Panc1 (cell line): ENCODE results near the gene IL21R. TPM values are rescaled to one million over a fixed set of nuclear protein-coding genes. Genes with fewer than 3 reads are reported as not detected.
"Not testable (repeated sequence)": the region's sequence is repeated elsewhere in the genome, so short reads cannot be mapped to it uniquely, and the experiment has no call there.

Experiments used
- ATAC-seq: fragments of 200-7000 bp; cut with Tn5 transposase; 2 replicates; pipeline ENCODE4 v1.9.1; 2020; ENCODE audit warnings: mild to moderate bottlenecking, moderate library complexity
- BruUV-seq: library from RNA; stranded (reverse); fragments of 400-500 nt; replicated peaks from 2 replicates; lab custom pipeline; 2021; lab: Mats Ljungman, UMichigan
- CTCF ChIA-PET: fragments of 300-600 bp; sonication (Branson Sonifier 250); formaldehyde crosslinking; loops from one replicate; lab custom pipeline; 2022; ENCODE audit warnings: antibody characterized with exemption; lab: Charles Lee
- POLR2A ChIA-PET: fragments of 300-600 bp; sonication (Branson Sonifier 250); formaldehyde crosslinking; loops from one replicate; lab custom pipeline; 2022; ENCODE audit warnings: antibody characterized with exemption; lab: Charles Lee
- DNase-seq: peaks from one replicate; pipeline ENCODE4 v3.0.0-alpha.2; 2010; ENCODE audit warnings: low read depth, low spot score
- H3K27ac ChIP-seq: 2 replicates; pipeline ENCODE4 v1.5.1; 2011; ENCODE audit warnings: mild to moderate bottlenecking, low read length, inconsistent platforms
- H3K27me3 ChIP-seq: fragments of 200-500 bp; sonication (Bioruptor generic); 2 replicates; pipeline ENCODE4 v1.6.0; 2014; ENCODE audit warnings: low read length, inconsistent platforms; ENCODE audit not compliant: control insufficient read depth, insufficient read depth
- H3K36me3 ChIP-seq: fragments of 200-500 bp; sonication (Bioruptor generic); 2 replicates; pipeline ENCODE4 v1.5.1; 2014; ENCODE audit warnings: inconsistent platforms, mild to moderate bottlenecking, low read length, moderate library complexity; ENCODE audit not compliant: control insufficient read depth, insufficient read depth
- H3K4me1 ChIP-seq: 2 replicates; pipeline ENCODE4 v1.5.1; 2011; ENCODE audit warnings: inconsistent platforms, mild to moderate bottlenecking, low read length, moderate library complexity; ENCODE audit not compliant: control insufficient read depth, insufficient read depth
- H3K4me3 ChIP-seq, 2 experiments: 2 replicates each; pipeline ENCODE4 v1.5.1; 2011 to 2012; ENCODE audit warnings: low read depth in 2 of 2, low read length in 2 of 2, mild to moderate bottlenecking in 2 of 2, inconsistent platforms in 1 of 2, moderate library complexity in 1 of 2
- H3K9me3 ChIP-seq: fragments of 200-500 bp; sonication (Bioruptor generic); 2 replicates; pipeline ENCODE4 v1.5.1; 2014; ENCODE audit warnings: low read depth, mild to moderate bottlenecking, inconsistent platforms, low read length, moderate library complexity; ENCODE audit not compliant: control insufficient read depth, insufficient read depth
- CTCF ChIP-seq: fragments of 450-650 bp; IDR thresholded peaks from 2 replicates; pipeline ENCODE4 v1.5.1; 2017; ENCODE audit warnings: mild to moderate bottlenecking
- POLR2AphosphoS5 ChIP-seq: IDR thresholded peaks from 2 replicates; pipeline ENCODE4 v1.6.1; 2012; ENCODE audit warnings: mild to moderate bottlenecking, low read depth, low read length, moderate library complexity
- REST ChIP-seq, 2 experiments: IDR thresholded peaks; 2 replicates each; pipeline ENCODE4 v1.6.1; 2011 to 2012; ENCODE audit warnings: low read depth in 2 of 2, control low read depth in 1 of 2, low read length in 1 of 2, mild to moderate bottlenecking in 1 of 2, moderate library complexity in 1 of 2; ENCODE audit not compliant: insufficient read depth in 1 of 2
- SIN3A ChIP-seq: IDR thresholded peaks from 2 replicates; pipeline ENCODE4 v1.6.1; 2012; ENCODE audit warnings: low read depth, mild to moderate bottlenecking, low read length, moderate library complexity, borderline replicate concordance; ENCODE audit not compliant: insufficient read depth
- TCF7L2 ChIP-seq: IDR thresholded peaks from 2 replicates; pipeline ENCODE4 v1.6.1; 2011; ENCODE audit warnings: mild to moderate bottlenecking, low read depth, low read length, inconsistent platforms
- in situ Hi-C: cut with HindIII; loops from 2 replicates; pipeline ENCODE4 v1.10.0; 2016; ENCODE audit warnings: low sequenced_read_pairs, low pct_unique_long_range_greater_than_20kb
- intact Hi-C: fragments of 100-400 bp; cut with micrococcal nuclease; formaldehyde crosslinking; loops from one replicate; pipeline ENCODE4 v1.10.0; 2022; ENCODE audit not compliant: unreplicated experiment
- total RNA-seq: library from RNA; stranded (reverse); gene quantifications from one replicate; pipeline ENCODE4 v1.2.1, GENCODE V29; 2021; ENCODE audit not compliant: unreplicated experiment

The IL21R gene
- total RNA-seq, 1 experiment from 2014 or later: 0.10 TPM

- no peak overlapping the region for H3K27ac ChIP-seq
- CTCF ChIA-PET: no interaction called here
- in situ Hi-C loops: no loop called here
These were observed 6.1 kb downstream of the IL21R start for GRCh38 chr16:27408012-27408601.

GRCh38 chr16:27408602-27409031, 6.6 kb downstream of the IL21R start:
- TF ChIP-seq POLR2AphosphoS5 (no peak), CTCF (no peak), SIN3A (no peak), TCF7L2 (no peak), REST (IDR thresholded peaks at IDR 0.05; ENCODE audit: insufficient read depth in 1 of 2, low read depth in 2 of 2, low read length in 1 of 2) (no peak)
- H3K27me3 ChIP-seq: no peaks in the 10 kb centered on the region; the same call in none of the 2 replicates
- CTCF ChIA-PET: no interaction called here
- no TSS peak for BruUV-seq
- no peak overlapping the region for H3K4me3 ChIP-seq
- no peaks in the 10 kb centered on the region for H3K9me3 ChIP-seq
- POLR2A ChIA-PET: no interaction called here
- H3K4me1 ChIP-seq: no peaks in the 10 kb centered on the region
- in situ Hi-C loops: no loop called here
- DNase-seq (no peak), ATAC-seq (no peak)
- H3K36me3 ChIP-seq: no peaks in the 10 kb centered on the region
- intact Hi-C loops: no loop called here
- H3K27ac ChIP-seq: no peak overlapping the region

More at GRCh38 chr16:27408012-27408601, 6.1 kb downstream of the IL21R start:
- TF ChIP-seq POLR2AphosphoS5 (no peak), CTCF (no peak), TCF7L2 (no peak), SIN3A (no peak), REST (IDR thresholded peaks at IDR 0.05; ENCODE audit: insufficient read depth in 1 of 2, low read depth in 2 of 2, low read length in 1 of 2) (no peak)
- no TSS peak for BruUV-seq
- no peaks in the 10 kb centered on the region for H3K9me3 ChIP-seq
- intact Hi-C loops: no loop called here
- ATAC-seq: peak; percentile 43
- no peaks in the 10 kb centered on the region for H3K4me1 ChIP-seq
- H3K27me3 ChIP-seq: no peaks in the 10 kb centered on the region; the same call in none of the 2 replicates
- POLR2A ChIA-PET: no interaction called here
- H3K4me3 ChIP-seq: no peak overlapping the region
- no peak for DNase-seq
- H3K36me3 ChIP-seq: no peaks in the 10 kb centered on the region

GRCh38 chr16:27409958-27410357, 8.0 kb downstream of the IL21R start:
- H3K27ac ChIP-seq, H3K4me1 ChIP-seq, CTCF ChIA-PET, intact Hi-C loops, POLR2A ChIA-PET, BruUV-seq, in situ Hi-C loops, ATAC-seq, H3K27me3 ChIP-seq, H3K4me3 ChIP-seq, DNase-seq, H3K36me3 ChIP-seq, H3K9me3 ChIP-seq: not testable (repeated sequence)
